Transverse colon (tissue), 3 donors: ENCODE data around the gene TNFRSF18.

ENCODE experiments used
- POLR2A ChIP-seq: fragments of 450-650 bp; IDR thresholded peaks from one replicate; pipeline ENCODE4 v1.6.1; 2016; ENCODE audit warnings: antibody characterized with exemption, mild to moderate bottlenecking, moderate library complexity
- TF ChIP-seq, protein P1 (sequence below), 5 experiments: fragments of 200-600 bp in 3 of 5; fragments of 450-650 bp in 2 of 5; sonication (generic) in 3 of 5; IDR thresholded peaks; 1 replicate in 2 of 5; 2 replicates in 3 of 5; pipeline ENCODE4 v1.5.1; 2016 to 2017; ENCODE audit warnings: antibody characterized with exemption in 5 of 5, inconsistent platforms in 3 of 5, mild to moderate bottlenecking in 2 of 5, moderate library complexity in 1 of 5

DNA sequence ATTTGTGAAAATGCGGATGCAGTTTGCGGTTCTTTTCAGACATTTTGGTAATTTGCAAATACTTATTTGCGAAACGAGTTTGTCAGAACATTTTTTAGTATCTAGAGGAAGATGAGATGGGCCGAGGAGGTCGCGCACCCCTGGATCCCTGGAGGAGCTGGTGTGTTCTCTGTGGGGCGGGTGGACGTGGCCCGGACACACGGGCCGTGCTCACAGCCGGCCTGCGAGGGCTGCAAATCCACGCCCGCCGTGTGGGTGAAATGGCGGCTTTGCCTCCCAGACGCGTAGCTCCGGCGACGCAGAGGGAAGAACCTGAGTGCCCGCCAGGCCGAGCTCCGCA lies 42.1 kb downstream of the TNFRSF18 start:
- TF ChIP-seq, protein P1, sequence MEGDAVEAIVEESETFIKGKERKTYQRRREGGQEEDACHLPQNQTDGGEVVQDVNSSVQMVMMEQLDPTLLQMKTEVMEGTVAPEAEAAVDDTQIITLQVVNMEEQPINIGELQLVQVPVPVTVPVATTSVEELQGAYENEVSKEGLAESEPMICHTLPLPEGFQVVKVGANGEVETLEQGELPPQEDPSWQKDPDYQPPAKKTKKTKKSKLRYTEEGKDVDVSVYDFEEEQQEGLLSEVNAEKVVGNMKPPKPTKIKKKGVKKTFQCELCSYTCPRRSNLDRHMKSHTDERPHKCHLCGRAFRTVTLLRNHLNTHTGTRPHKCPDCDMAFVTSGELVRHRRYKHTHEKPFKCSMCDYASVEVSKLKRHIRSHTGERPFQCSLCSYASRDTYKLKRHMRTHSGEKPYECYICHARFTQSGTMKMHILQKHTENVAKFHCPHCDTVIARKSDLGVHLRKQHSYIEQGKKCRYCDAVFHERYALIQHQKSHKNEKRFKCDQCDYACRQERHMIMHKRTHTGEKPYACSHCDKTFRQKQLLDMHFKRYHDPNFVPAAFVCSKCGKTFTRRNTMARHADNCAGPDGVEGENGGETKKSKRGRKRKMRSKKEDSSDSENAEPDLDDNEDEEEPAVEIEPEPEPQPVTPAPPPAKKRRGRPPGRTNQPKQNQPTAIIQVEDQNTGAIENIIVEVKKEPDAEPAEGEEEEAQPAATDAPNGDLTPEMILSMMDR (IDR thresholded peaks at IDR 0.05), result no peak
- no peak for TF ChIP-seq POLR2A
